Adrenal gland (tissue), 5 donors: Measurements from ENCODE around the gene UBTF.

ENCODE experiments used
- CTCF ChIP-seq, 6 experiments: fragments of 450-650 bp in 4 of 6; fragments of 200-600 bp in 2 of 6; sonication (generic) in 1 of 6; IDR thresholded peaks; 1 replicate in 5 of 6; 2 replicates in 1 of 6; pipeline versions ENCODE4 v1.5.1 to v1.8.0; 2016 to 2021; ENCODE audit warnings: antibody characterized with exemption in 6 of 6, mild to moderate bottlenecking in 2 of 6, moderate library complexity in 1 of 6
- POLR2A ChIP-seq, 2 donors: fragments of 450-650 bp; IDR thresholded peaks; one replicate each; pipeline ENCODE4 v1.6.1; 2017; ENCODE audit warnings: antibody characterized with exemption in 2 of 2, mild to moderate bottlenecking in 2 of 2, moderate library complexity in 1 of 2
- donor health status: DM: no; HTN: no; CAD: no.

GRCh38 chr17:44219108-44219615 lies 313 bp downstream of the UBTF start:
- TF ChIP-seq CTCF (IDR thresholded peaks at IDR 0.05) = peak in 4 of 6 experiments; percentile 15 to 82 (median 58)
- TF ChIP-seq POLR2A (IDR thresholded peaks at IDR 0.05) = peak in 1 of 2 donors; percentile 79
